ENCODE results near the gene UBAP1. TPM values are rescaled to one million over a fixed set of nuclear protein-coding genes. Genes with fewer than 3 reads are reported as not detected.

Gene UBAP1
- total RNA-seq, 1 donor, result 25.3 TPM

Small RNA genes within 50 kb of the gene (small RNA-seq; reads per million reads assigned to genes)
- not detected for gene AL353662.3
- gene RNA5SP282, result not detected
- gene RNU2-50P, result not detected

Other genes starting within 250 kb of the UBAP1 start
- gene UBAP2, start 130.2 kb upstream of the UBAP1 start, total RNA-seq, result 33.7 TPM
- gene DCAF12, start 52.3 kb upstream of the UBAP1 start, total RNA-seq, result 21.3 TPM
- 2.2 TPM for gene KIF24, start 150.2 kb downstream of the UBAP1 start, total RNA-seq
- 14.3 TPM for gene NUDT2, start 150.5 kb downstream of the UBAP1 start, total RNA-seq
- gene MYORG, start 197.9 kb downstream of the UBAP1 start, total RNA-seq, result 1.3 TPM